IMR-90 (cell line): Measurements from ENCODE around the gene MRPS18A. TPM values are rescaled to one million over a fixed set of nuclear protein-coding genes. Genes with fewer than 3 reads are reported as not detected.

ENCODE experiments used
- ATAC-seq: fragments of 200-7000 bp; cut with Tn5 transposase; 2 replicates; pipeline ENCODE4 v1.9.1; 2020; ENCODE audit warnings: low read depth, mild to moderate bottlenecking, moderate library complexity
- BruUV-seq: library from RNA; stranded (reverse); fragments of 400-500 nt; replicated peaks from 2 replicates; lab custom pipeline; 2021; lab: Mats Ljungman, UMichigan
- CTCF ChIA-PET: fragments of 300-600 bp; formaldehyde crosslinking; extraction: SDS; loops from one replicate; lab custom pipeline; 2021; ENCODE audit warnings: antibody characterized with exemption; lab: Yijun Ruan, JAX
- POLR2A ChIA-PET: fragments of 300-600 bp; sonication (Branson Sonifier 250); formaldehyde crosslinking; loops from one replicate; lab custom pipeline; 2022; ENCODE audit warnings: antibody characterized with exemption; ENCODE audit not compliant: unreplicated experiment; lab: Charles Lee
- DNase-seq: peaks from one replicate; pipeline ENCODE4 v3.0.0; 2013
- H2AFZ ChIP-seq: replicated peaks from 2 replicates; pipeline ENCODE3; 2013; ENCODE audit warnings: low read length, mild to moderate bottlenecking; ENCODE audit not compliant: poor library complexity
- H2AK5ac ChIP-seq: 2 replicates; pipeline ENCODE4 v1.6.1; 2013; ENCODE audit warnings: low read depth, low read length, inconsistent platforms
- H2AK9ac ChIP-seq: replicated peaks from 2 replicates; pipeline ENCODE3; 2013; ENCODE audit warnings: mild to moderate bottlenecking, low read depth, low read length, moderate library complexity; ENCODE audit not compliant: poor library complexity
- H2BK120ac ChIP-seq: 2 replicates; pipeline ENCODE4 v1.6.1; 2013; ENCODE audit warnings: low read depth, low read length, inconsistent platforms
- H2BK15ac ChIP-seq: 3 replicates; pipeline ENCODE4 v1.6.1; 2013; ENCODE audit warnings: low read depth, low read length, inconsistent platforms
- H2BK20ac ChIP-seq: 2 replicates; pipeline ENCODE4 v1.6.1; 2013; ENCODE audit warnings: low read depth, mild to moderate bottlenecking, inconsistent platforms, low read length, moderate library complexity
- H2BK5ac ChIP-seq: 2 replicates; pipeline ENCODE4 v1.6.1; 2013; ENCODE audit warnings: mild to moderate bottlenecking, low read depth, low read length, inconsistent platforms; ENCODE audit not compliant: poor library complexity, severe bottlenecking
- H3K14ac ChIP-seq: replicated peaks from 2 replicates; pipeline ENCODE4 v1.6.1; 2013; ENCODE audit warnings: low read depth, low read length, inconsistent platforms
- H3K18ac ChIP-seq: 2 replicates; pipeline ENCODE4 v1.6.1; 2013; ENCODE audit warnings: low read depth, low read length, control low read depth
- H3K23ac ChIP-seq: 2 replicates; pipeline ENCODE4 v1.6.1; 2013; ENCODE audit warnings: low read depth, low read length, inconsistent platforms
- H3K27ac ChIP-seq: 2 replicates; pipeline ENCODE4 v1.5.1; 2013; ENCODE audit warnings: mild to moderate bottlenecking, control low read depth, low read length; ENCODE audit not compliant: insufficient read depth
- H3K27me3 ChIP-seq: 2 replicates; pipeline ENCODE4 v1.6.1; 2013; ENCODE audit warnings: low read length; ENCODE audit not compliant: control insufficient read depth, insufficient read depth
- H3K36me3 ChIP-seq: 2 replicates; pipeline ENCODE4 v1.6.1; 2013; ENCODE audit warnings: low read length, mixed read lengths; ENCODE audit not compliant: control insufficient read depth, insufficient read depth
- H3K4ac ChIP-seq: 2 replicates; pipeline ENCODE4 v1.6.1; 2013; ENCODE audit warnings: low read depth, low read length, inconsistent platforms
- H3K4me1 ChIP-seq: 2 replicates; pipeline ENCODE4 v1.6.1; 2013; ENCODE audit warnings: low read length, mixed read lengths; ENCODE audit not compliant: control insufficient read depth, insufficient read depth
- H3K4me2 ChIP-seq: 2 replicates; pipeline ENCODE4 v1.6.1; 2013; ENCODE audit warnings: low read depth, mild to moderate bottlenecking, control low read depth, low read length, moderate library complexity
- H3K4me3 ChIP-seq: 2 replicates; pipeline ENCODE4 v1.5.1; 2013; ENCODE audit warnings: low read depth, mild to moderate bottlenecking, control low read depth, low read length, moderate library complexity; ENCODE audit not compliant: insufficient read depth
- H3K56ac ChIP-seq: 2 replicates; pipeline ENCODE4 v1.6.1; 2013; ENCODE audit warnings: low read length, inconsistent platforms; ENCODE audit not compliant: insufficient read depth; ENCODE audit errors: extremely low read depth
- H3K79me1 ChIP-seq, 2 experiments: 2 replicates each; pipeline ENCODE4 v1.6.1; 2013; ENCODE audit warnings: low read length in 2 of 2, inconsistent platforms in 1 of 2, low read depth in 1 of 2
- H3K9ac ChIP-seq: 2 replicates; pipeline ENCODE4 v1.6.1; 2013; ENCODE audit warnings: low read depth, low read length, control low read depth
- H3K9me1 ChIP-seq: 2 replicates; pipeline ENCODE4 v1.6.1; 2013; ENCODE audit warnings: low read length, inconsistent platforms; ENCODE audit not compliant: insufficient read depth
- H3K9me3 ChIP-seq: 2 replicates; pipeline ENCODE4 v1.6.1; 2013; ENCODE audit warnings: low read length; ENCODE audit not compliant: control insufficient read depth, insufficient read depth
- H4K20me1 ChIP-seq: 2 replicates; pipeline ENCODE4 v1.6.1; 2013; ENCODE audit warnings: low read length, inconsistent platforms; ENCODE audit not compliant: insufficient read depth
- H4K5ac ChIP-seq: 2 replicates; pipeline ENCODE4 v1.6.1; 2013; ENCODE audit warnings: mild to moderate bottlenecking, low read depth, low read length, control low read depth
- H4K8ac ChIP-seq, 2 experiments: 2 replicates each; pipeline ENCODE4 v1.6.1; 2013; ENCODE audit warnings: low read depth in 2 of 2, low read length in 2 of 2, control low read depth in 1 of 2, inconsistent platforms in 1 of 2
- H4K91ac ChIP-seq: 2 replicates; pipeline ENCODE4 v1.6.1; 2013; ENCODE audit warnings: low read depth, low read length, inconsistent platforms; ENCODE audit not compliant: insufficient read depth
- BHLHE40 ChIP-seq: fragments of 150-350 bp; IDR thresholded peaks from 2 replicates; pipeline ENCODE4 v1.6.1; 2016; ENCODE audit warnings: mild to moderate bottlenecking, low read depth, low read length
- CEBPB ChIP-seq: IDR thresholded peaks from 2 replicates; pipeline ENCODE4 v1.6.1; 2012; ENCODE audit warnings: low read depth, low read length, improper control_type of control experiment
- CHD1 ChIP-seq: IDR thresholded peaks from 2 replicates; pipeline ENCODE4 v1.6.1; 2012; ENCODE audit warnings: low read depth, low read length, improper control_type of control experiment
- MAFK ChIP-seq: IDR thresholded peaks from 2 replicates; pipeline ENCODE4 v1.6.1; 2012; ENCODE audit warnings: low read depth, low read length, improper control_type of control experiment
- MAZ ChIP-seq: IDR thresholded peaks from 2 replicates; pipeline ENCODE4 v1.6.1; 2012; ENCODE audit warnings: low read depth, mild to moderate bottlenecking, low read length, improper control_type of control experiment, moderate library complexity, borderline replicate concordance
- MXI1 ChIP-seq: IDR thresholded peaks from 2 replicates; pipeline ENCODE4 v1.6.1; 2012; ENCODE audit warnings: low read depth, mild to moderate bottlenecking, low read length, moderate library complexity, borderline replicate concordance
- NFE2L2 ChIP-seq: fragments of 150-350 bp; IDR thresholded peaks from 2 replicates; pipeline ENCODE4 v1.6.1; 2016; ENCODE audit warnings: low read depth, mild to moderate bottlenecking, low read length
- POLR2A ChIP-seq: IDR thresholded peaks from 2 replicates; pipeline ENCODE4 v1.6.1; 2012; ENCODE audit warnings: mild to moderate bottlenecking, low read depth, low read length
- RAD21 ChIP-seq: IDR thresholded peaks from 2 replicates; pipeline ENCODE4 v1.6.1; 2012; ENCODE audit warnings: low read length, improper control_type of control experiment
- RCOR1 ChIP-seq: IDR thresholded peaks from 2 replicates; pipeline ENCODE4 v1.6.1; 2012; ENCODE audit warnings: mild to moderate bottlenecking, low read length, improper control_type of control experiment; ENCODE audit not compliant: insufficient replicate concordance
- RFX5 ChIP-seq: IDR thresholded peaks from 2 replicates; pipeline ENCODE4 v1.8.0; 2012; ENCODE audit warnings: low read depth, mild to moderate bottlenecking, low read length, moderate library complexity
- SMC3 ChIP-seq: fragments of 150-350 bp; IDR thresholded peaks from 2 replicates; pipeline ENCODE4 v1.6.1; 2016; ENCODE audit warnings: low read depth, mild to moderate bottlenecking, antibody characterized with exemption, low read length, moderate library complexity
- WGBS, 2 experiments: methylation state at CpG; one replicate each; pipeline versions ENCODE4 v1.1.5 to v1.1.7; 2013; ENCODE audit warnings: missing lambda C conversion rate in 2 of 2; ENCODE audit not compliant: insufficient read length in 1 of 2; ENCODE audit errors: extremely low coverage in 2 of 2; 5-methylcytosine and 5-hydroxymethylcytosine counted together
- dilution Hi-C: fragments of 300-500 bp; cut with HindIII; formaldehyde crosslinking; loops from one replicate; pipeline ENCODE4 v1.14.3; 2018; ENCODE audit warnings: low sequenced_read_pairs; ENCODE audit not compliant: unreplicated experiment
- in situ Hi-C: fragments of 300-500 bp; cut with MboI; formaldehyde crosslinking; loops from 3 replicates; pipeline ENCODE4 v1.14.3; 2019; ENCODE audit warnings: low sequenced_read_pairs, inconsistent platforms, mixed read lengths
- intact Hi-C: fragments of 100-400 bp; cut with micrococcal nuclease; formaldehyde crosslinking; loops from 2 replicates; pipeline ENCODE4 v1.10.0; 2022
- polyA plus RNA-seq, 3 experiments: library from polyadenylated mRNA; depleted of rRNA; stranded (reverse); fragments of >200 nt; gene quantifications; 2 replicates each; pipeline ENCODE4 v1.2.3, GENCODE V29; 2012; ENCODE audit warnings: low replicate concordance in 1 of 3
- total RNA-seq: library from RNA; depleted of rRNA; stranded (reverse); fragments of >200 nt; gene quantifications from 2 replicates; pipeline ENCODE4 v1.2.3, GENCODE V29; 2012
- TF ChIP-seq, protein P1 (sequence below): fragments of 150-350 bp; IDR thresholded peaks from 2 replicates; pipeline ENCODE4 v1.6.1; 2016; ENCODE audit warnings: low read depth, mild to moderate bottlenecking, low read length, moderate library complexity, borderline replicate concordance
- TF ChIP-seq, protein P2 (sequence below): fragments of 150-350 bp; IDR thresholded peaks from 2 replicates; pipeline ENCODE4 v1.6.1; 2017; ENCODE audit warnings: mild to moderate bottlenecking, antibody characterized with exemption, low read length, low read depth

MRPS18A gene
- total and polyA plus RNA-seq, 2 of the 4 experiments (the other 2 are of a cell fraction) = 47.0 to 56.6 TPM

DNA sequence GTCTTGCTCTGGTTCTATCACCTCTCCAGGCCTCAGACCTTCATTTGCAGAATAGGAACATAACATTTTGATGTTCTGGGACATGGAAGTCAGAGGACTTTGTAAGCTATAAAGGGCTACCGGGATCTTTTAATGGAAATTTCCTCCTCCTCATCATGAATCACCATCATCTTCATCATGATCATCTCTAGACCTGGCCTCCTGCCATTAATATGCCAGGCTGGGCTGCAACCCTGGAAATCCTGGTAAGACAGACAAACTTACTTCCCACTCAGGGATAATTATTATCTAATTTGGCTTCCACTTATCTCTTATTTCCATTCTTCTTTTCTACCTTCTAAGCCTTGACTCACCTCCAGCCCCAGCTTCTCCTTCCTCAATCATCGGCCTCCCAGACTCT, 41.0 kb upstream of the MRPS18A start:
- H3K4ac ChIP-seq = no peak overlapping the region
- ATAC-seq (no peak), DNase-seq (no peak)
- H4K8ac ChIP-seq = no peak overlapping the region
- no peak overlapping the region for H3K18ac ChIP-seq
- no peak overlapping the region for H2AK5ac ChIP-seq
- H3K9ac ChIP-seq = no peak overlapping the region
- H3K4me1 ChIP-seq = peaks cover 19% of the 10 kb centered on the region
- no peaks in the 10 kb centered on the region for H3K36me3 ChIP-seq
- no peak overlapping the region for H3K4me2 ChIP-seq
- in situ Hi-C loops (no loop called here), intact Hi-C loops (no loop called here), dilution Hi-C loops (no loop called here)
- peaks cover 13% of the 10 kb centered on the region; the same call in 1 of the 2 replicates for H3K9me1 ChIP-seq
- H2BK5ac ChIP-seq = no peak overlapping the region
- ChIA-PET POLR2A (no interaction called here), CTCF (no interaction called here)
- H2AFZ ChIP-seq = no peak overlapping the region
- no peaks in the 10 kb centered on the region for H4K20me1 ChIP-seq
- no peaks in the 10 kb centered on the region; the same call in 1 of the 2 replicates for H3K27me3 ChIP-seq
- H4K91ac ChIP-seq = no peak overlapping the region
- BruUV-seq = no TSS peak
- H3K23ac ChIP-seq = no peak overlapping the region
- no peaks in the 10 kb centered on the region for H3K79me1 ChIP-seq
- H3K9me3 ChIP-seq = no peaks in the 10 kb centered on the region
- no peak overlapping the region for H3K14ac ChIP-seq
- H2BK15ac ChIP-seq = no peak overlapping the region
- no peak overlapping the region for H2AK9ac ChIP-seq
- H2BK20ac ChIP-seq = no peak overlapping the region
- no peak overlapping the region for H4K5ac ChIP-seq
- no peak overlapping the region for H2BK120ac ChIP-seq
- no peak overlapping the region for H3K27ac ChIP-seq
- WGBS, 2 experiments = no CpG with 5 or more reads among the region's 2 CpGs
- H3K4me3 ChIP-seq = no peak overlapping the region
- H3K56ac ChIP-seq = no peak overlapping the region
- TF ChIP-seq MAFK (no peak), CEBPB (no peak), RFX5 (no peak), NFE2L2 (no peak), BHLHE40 (no peak), SMC3 (no peak), MXI1 (no peak), POLR2A (no peak), RAD21 (no peak), RCOR1 (no peak), CHD1 (no peak), MAZ (no peak)
- TF ChIP-seq, protein P1, sequence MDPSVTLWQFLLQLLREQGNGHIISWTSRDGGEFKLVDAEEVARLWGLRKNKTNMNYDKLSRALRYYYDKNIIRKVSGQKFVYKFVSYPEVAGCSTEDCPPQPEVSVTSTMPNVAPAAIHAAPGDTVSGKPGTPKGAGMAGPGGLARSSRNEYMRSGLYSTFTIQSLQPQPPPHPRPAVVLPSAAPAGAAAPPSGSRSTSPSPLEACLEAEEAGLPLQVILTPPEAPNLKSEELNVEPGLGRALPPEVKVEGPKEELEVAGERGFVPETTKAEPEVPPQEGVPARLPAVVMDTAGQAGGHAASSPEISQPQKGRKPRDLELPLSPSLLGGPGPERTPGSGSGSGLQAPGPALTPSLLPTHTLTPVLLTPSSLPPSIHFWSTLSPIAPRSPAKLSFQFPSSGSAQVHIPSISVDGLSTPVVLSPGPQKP = no peak
- TF ChIP-seq, protein P2, sequence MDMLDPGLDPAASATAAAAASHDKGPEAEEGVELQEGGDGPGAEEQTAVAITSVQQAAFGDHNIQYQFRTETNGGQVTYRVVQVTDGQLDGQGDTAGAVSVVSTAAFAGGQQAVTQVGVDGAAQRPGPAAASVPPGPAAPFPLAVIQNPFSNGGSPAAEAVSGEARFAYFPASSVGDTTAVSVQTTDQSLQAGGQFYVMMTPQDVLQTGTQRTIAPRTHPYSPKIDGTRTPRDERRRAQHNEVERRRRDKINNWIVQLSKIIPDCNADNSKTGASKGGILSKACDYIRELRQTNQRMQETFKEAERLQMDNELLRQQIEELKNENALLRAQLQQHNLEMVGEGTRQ = no peak
